ENCODE data around the gene HMGA1.

DNA sequence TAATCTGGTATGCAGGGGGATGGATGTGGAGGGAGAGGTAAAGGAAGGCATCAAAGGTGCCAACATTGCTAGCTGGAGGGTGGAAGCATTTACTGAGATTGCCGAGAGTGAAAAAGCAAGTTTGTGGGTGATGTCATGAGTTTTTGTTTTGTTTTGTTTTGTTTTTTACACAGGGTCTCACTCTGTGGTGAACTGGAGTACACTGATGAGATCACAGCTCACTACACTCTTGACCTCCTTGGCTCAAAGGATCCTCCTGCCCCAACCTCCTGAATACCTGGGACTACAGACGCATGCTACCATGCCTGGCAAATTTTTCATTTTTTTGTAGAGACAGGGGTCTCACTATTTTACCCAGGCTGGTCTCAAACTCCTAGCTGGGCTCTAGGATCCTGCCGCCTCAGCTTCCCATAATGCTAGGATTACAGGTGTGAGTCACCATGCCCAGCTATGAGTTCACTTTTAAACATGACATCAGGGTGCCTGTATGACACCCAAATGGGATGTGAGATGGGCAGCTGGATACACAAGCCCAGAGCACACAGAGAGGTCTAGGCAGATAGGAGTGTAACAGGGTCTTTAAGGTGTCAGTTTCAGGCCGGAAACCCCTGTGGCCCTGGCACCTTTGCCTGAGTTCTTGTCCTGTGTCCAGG lies 35.1 kb upstream of the HMGA1 start:
- TF ChIP-seq, protein P1, sequence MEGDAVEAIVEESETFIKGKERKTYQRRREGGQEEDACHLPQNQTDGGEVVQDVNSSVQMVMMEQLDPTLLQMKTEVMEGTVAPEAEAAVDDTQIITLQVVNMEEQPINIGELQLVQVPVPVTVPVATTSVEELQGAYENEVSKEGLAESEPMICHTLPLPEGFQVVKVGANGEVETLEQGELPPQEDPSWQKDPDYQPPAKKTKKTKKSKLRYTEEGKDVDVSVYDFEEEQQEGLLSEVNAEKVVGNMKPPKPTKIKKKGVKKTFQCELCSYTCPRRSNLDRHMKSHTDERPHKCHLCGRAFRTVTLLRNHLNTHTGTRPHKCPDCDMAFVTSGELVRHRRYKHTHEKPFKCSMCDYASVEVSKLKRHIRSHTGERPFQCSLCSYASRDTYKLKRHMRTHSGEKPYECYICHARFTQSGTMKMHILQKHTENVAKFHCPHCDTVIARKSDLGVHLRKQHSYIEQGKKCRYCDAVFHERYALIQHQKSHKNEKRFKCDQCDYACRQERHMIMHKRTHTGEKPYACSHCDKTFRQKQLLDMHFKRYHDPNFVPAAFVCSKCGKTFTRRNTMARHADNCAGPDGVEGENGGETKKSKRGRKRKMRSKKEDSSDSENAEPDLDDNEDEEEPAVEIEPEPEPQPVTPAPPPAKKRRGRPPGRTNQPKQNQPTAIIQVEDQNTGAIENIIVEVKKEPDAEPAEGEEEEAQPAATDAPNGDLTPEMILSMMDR (IDR thresholded peaks at IDR 0.05): no peak
- no peak for TF ChIP-seq POLR2A (IDR thresholded peaks at IDR 0.05)
